ENCODE results near the gene MYOG.

MYOG gene

DNA sequence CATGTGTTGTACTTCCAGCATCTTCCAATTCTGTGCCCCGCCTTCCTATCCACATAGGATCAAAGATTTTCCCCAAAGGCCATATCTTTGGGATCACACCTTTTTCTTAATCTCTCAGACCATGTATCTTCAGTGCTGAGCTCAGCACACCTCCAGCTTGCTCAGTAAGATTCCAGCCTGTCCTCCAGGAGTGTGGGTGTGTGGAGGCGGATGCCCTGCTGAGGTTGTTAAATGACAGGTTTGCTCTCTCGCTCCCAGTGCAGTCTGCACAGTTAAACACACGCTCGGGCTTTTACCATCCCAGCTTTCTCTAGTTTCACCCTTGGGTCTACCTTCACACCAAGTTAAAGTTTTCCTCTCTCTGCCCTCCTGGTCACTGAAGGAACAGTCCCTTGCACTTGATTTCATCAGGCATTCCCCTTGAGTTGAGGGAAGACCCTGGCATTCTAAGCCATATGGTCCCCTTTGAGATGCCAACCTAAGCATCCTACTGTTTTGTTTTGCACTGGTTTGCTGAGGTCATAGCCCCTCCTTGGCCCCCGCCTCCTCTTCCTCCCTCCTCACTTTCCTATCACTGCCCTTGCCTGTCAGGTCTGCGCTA is 13.7 kb downstream of the MYOG start:
- no peak for DNase-seq (ENCODE audit: low spot score)

DNA sequence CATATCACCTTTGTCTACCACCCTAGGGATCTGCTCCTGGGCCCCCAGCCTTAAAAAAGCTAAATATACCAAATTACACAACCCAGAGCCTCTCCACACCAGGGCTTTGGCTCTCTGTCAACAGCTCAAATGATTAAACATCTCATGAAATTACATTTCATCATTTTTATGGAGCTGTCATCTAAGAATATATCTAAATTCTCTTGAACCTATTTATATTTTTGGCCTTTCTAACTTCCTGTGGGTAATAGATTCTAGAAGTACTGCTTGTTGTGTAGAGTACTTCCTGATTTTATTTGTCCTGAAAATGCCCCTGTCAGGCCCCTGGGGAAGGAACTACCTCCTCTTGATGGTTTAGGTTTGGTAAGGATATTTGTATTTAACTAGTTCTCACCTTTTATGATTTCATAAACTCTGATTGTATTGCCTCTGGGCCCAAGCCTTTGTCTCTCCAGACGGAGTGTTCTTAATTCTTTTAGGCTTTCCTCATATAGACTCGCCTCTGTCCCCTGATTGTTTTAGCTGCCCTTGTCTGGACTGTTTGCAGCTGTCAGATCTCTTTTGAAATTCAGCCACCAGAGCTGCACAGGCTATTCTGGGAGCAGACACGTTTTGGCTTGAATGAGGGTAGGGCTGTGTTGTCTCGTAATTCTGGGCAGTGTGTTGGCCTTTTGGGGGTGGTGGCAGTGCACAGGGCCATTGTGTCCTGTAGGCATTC is 16.6 kb downstream of the MYOG start:
- DNase-seq (ENCODE audit: low spot score) = no peak

DNA sequence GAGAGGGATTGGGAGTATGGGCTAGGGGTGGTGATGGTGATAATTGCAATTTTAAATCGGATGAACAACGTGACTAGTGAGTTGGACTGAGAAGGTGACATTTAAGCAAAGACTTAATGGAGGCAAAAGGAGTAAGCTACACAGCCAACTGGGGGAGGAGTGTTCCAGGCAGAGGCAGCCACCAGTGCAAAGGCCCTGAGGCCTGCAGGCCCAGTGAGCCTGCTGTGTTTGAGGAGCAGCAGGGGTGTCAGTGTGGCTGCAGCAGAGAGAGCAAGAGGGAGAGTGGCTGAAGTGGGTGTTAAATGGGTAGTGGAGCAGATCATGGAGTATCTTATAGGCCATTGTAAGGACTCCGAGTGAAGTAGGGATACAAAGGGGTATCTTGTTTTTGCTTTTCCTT is 18.8 kb downstream of the MYOG start:
- DNase-seq (ENCODE audit: low spot score) = no peak

DNA sequence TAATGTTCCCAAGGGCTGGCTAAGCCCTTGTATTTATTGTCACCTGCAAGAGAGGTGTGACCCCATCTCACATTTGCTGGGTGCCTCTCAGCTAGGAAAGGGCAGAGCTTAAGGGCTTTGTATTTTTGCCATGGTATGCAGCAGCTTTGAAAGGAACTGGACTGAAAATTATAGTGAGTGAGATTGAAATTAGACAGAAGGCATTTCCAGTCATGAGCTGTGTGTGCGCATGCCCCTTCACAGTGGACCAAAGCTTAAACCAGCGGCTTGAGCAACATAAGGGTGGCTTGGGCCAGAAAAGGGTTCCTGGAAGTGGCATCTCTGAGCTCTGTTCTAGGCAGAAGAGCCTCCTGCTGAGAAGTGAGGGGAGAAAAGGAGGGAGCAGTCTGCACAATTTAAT is 19.8 kb downstream of the MYOG start:
- DNase-seq (ENCODE audit: low spot score) = no peak

DNA sequence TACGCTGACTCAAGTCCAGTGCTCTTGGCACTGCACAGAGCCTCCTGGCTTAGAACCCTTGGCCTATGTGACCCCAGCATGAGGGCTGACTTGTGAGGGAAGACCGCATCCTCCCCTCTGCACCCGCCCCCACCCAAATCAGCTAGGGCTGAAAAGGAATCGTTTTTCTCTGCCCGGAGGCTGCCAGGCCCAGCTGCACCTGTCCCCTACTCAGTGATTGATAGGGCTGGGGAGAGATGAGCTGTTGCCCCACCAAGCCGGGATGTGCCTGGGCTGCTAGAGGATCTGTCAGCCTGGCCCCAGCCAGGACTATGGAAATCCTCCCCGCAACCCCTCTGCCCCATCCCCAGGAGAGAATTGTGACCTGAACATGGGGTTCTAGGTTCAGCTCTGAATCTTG is 20.6 kb downstream of the MYOG start:
- DNase-seq (ENCODE audit: low spot score) = no peak

DNA sequence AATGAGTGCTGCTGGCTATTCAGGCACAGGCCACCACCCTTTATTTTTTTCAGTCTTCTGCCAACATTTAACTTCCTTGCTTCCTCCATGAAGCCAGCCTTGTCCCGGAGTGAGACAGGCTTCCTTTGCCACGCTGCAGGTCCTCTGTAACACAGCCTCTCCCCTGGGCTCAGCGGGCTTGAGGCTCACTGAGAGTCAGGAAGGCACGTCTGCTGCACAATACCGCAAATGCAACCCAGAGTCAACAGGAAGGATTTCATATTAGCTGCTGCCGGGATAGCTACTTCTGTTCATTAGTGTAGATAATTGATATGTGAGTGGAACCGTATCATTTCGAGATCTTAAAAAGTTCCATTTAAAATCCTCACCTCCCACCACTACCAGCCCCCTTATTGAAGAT is 22.5 kb downstream of the MYOG start:
- DNase-seq (ENCODE audit: low spot score) = no peak

DNA sequence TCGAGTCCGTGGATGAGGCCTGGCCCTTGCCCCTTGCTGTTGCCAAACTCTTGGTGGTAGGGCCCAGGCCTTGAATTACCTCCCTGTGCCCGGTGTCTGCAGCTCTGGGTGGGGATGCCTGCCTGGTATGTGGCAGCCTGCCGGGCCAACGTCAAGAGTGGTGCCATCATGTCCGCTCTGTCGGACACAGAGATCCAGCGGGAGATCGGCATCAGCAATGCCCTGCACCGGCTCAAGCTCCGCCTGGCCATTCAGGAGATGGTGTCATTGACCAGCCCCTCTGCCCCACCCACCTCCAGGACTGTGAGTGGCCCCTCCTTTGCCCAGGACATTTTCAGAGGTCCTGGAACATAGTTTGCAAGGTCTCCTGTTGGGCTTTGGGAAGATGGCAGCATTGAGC is 25.7 kb downstream of the MYOG start:
- no peak for DNase-seq (ENCODE audit: low spot score)

DNA sequence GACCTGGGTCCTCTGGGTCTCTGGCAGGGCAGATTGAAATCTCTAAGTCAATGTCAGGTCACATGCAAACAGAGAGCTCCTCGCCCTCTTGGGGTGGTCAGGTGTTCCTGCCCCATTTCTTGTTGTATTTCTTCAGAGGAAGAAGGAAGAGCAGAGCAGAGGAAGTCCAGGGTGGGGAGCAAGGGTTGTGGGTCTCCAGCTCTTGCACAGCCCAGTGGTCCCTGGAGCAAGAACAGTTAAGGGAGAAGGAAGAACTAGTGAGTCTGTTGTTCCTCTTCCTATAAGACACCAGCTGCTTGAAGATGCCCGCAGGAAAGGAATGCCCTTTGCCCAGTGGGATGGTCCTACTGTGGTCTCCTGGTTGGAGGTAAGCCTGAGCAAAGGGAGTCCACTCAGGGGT is 26.3 kb downstream of the MYOG start:
- no peak for DNase-seq (ENCODE audit: low spot score)

DNA sequence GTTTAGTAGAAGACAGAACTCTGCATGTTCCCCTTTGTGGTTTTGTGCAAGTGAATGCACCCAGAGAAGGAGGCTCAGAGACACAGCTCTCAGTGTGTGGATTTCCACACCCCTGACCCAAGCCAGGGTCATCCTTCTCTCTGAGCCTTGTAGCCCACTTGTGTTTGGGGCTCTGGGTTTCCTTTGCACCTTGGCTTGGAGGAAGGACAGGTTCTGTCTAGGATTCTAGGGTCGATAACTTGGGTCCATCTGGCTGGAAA is 27.2 kb downstream of the MYOG start:
- DNase-seq (ENCODE audit: low spot score) = no peak

DNA sequence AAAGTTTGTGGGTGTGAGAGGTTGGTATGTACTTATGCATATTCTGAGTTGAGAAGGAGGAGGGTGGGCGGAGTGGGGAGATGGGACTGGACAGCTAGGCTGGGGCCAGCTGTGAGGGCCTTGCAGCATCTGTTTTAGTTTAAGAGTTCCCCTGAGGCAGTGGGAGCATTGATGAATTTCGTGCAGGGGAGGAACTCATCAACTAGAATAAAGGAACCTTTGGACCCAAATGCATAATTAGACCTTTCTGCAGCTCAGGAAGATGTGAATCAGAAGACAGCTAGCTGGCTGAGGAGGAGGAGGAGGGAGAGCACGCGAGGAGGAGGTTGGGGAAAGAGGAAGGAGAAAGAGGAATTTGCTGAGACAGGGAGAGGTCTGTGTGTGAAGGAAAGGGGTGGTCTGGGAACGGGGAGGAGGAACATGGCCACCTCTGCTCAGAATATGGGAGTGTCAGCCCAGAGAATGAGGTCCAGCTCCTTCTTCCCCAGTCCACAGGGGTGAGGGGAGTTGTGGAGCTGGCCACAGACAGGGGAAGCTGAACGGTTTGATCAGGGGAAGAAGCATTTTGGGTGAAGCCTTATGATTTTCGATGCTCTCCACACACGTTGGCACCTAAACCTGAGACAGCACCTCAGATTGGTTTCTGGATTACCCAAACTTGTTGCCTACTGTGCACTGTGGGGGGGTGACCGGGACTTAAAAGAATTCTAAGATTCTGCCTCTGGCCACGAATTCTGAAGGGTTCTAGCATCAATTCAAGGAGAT is 27.7 kb downstream of the MYOG start:
- no peak for DNase-seq (ENCODE audit: low spot score)

DNA sequence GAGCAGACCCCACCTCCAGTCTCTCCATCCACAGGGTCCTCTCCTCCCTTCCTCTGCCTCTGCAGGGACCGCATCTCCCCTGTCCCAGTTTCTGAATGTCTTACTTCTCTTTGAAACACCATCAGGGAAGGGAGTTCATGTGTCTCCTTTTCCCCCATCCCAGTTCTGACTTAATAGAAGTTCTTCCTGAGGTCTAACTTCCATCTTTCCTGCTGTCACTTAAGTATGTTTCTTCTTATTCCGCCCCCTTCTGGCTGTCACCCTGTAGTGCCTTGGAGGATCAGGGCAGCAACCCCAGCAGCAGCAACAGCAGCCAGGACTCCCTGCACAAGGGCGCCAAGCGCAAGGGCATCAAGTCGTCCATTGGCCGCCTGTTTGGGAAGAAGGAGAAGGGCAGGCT is 29.3 kb downstream of the MYOG start:
- DNase-seq (ENCODE audit: low spot score) = no peak

DNA sequence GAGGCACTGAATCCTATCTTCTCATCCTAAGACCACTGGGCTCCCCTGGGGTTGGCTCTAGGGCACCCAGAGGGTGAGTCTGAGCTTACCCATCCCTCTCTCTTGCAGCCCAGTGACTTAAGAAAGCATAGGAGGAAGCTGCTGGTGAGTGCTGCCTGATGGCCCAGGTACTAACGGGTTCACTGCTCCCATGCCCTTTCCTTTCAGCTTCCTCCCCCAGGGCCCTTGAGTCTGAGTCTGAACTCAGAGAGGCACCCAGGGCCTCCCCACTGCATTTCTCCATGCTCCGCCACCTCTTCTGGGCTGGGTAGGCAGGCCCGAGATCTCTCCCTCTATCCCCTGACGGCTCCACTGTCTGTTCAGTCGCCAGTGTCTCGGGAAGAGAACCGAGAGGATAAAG is 29.8 kb downstream of the MYOG start:
- no peak for DNase-seq (ENCODE audit: low spot score)

DNA sequence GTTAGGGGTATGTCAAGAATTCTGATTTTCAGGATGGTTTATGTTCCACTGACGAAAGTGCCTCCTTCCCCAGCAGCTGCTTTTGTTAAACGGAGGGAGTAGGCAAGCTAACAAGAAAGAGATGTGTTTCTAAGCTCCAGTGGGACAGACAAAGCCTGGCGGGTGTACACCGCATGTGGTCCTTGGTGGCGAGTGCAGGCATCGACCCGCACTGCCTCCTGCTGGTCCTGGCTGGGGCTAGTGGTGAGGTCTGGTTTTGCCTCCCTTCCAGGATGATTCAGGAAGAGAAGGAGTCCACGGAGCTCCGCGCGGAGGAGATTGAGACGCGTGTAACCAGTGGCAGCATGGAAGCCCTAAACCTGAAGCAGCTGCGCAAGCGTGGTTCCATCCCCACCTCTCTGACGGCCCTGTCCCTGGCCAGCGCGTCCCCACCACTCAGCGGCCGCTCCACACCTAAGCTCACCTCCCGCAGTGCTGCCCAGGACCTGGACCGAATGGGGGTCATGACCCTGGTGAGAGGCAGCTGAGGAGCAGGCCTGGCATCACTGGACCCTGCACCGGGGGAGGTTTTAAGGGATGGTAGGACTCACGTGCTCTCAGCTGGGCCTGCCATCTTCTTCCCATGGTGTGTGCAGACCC is 30.5 kb downstream of the MYOG start:
- no peak for DNase-seq (ENCODE audit: low spot score)

DNA sequence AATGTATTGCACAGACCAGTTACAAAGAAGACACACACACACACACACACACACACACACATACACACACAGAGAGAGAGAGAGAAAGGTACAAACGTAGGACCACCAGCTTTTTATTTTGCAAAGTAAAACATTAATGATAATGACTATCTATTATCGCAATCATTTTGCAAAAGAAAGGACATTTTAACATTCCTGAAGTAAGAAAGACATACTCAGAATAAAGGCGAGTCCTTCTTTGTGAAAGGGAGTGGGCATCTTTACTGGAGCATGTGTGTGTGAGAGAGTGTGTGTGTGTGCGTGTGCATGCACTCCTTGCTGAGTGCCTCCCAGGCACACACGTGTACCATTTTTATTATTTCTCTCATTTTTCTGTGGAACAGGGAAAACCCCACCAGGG is 31.2 kb downstream of the MYOG start:
- no peak for DNase-seq (ENCODE audit: low spot score)

DNA sequence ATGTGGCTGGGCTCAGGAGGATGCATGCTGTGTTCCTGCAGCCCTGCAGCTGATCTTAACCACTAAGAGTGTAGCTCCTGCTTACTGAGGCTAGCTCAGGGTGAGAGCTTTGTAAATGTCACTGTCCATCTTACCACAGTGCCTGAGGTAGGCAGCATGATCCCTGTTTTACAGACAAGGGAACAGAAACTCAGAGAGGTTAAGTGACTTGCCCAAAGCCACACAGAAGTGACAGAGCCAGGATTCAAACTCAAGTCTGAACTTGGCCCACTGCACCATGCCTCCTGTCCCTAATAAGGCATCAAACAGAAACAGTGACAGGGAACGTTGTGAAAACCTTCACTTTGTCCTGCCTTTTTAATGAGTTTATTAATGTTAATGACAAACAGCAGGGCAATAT is 31.6 kb downstream of the MYOG start:
- no peak for DNase-seq (ENCODE audit: low spot score)

DNA sequence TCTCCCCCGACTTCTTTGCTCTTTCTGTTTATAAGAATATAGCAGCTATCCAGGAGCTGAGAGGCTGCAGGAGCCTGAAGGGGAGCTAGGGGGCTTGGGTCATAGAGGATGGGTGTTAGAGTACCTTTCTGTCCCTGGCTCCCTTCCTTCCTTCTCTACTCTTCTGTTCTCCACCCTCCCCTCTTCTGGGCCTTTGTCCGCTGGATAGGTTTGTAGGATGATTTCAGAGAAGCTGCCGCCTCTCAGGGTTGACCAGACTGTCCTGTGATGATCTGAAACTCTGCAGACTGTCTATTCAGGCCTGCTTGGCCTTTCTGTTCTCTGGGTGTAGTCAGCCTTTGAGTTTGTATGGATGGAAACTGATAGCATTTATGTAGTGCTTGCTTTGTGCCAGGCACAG is 33.2 kb downstream of the MYOG start:
- DNase-seq (ENCODE audit: low spot score) = no peak

DNA sequence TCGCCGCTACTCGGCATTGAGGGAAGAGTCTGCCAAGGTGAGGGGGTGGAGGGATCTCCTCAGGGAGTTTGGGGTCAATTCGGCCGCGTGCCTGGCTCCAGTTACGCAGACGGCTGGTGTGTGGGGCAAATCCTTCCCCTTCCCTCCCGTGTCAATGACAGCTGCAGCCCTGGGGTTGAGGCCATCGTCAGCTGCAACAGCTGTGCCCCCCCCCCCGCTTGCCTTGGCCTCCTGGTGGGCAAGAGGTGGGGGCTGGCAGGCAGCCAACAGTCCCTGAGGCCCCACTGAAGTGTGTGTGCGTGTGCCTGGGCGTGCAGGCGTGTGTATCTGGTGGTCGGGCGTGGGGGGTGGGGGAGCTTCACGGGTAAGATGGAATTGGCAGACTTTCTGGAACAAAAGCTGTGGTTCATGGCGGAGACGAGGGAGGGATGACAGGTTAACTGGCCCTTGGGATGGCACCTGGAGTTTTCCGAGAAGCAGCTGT is 33.9 kb downstream of the MYOG start:
- no peak for DNase-seq (ENCODE audit: low spot score)

DNA sequence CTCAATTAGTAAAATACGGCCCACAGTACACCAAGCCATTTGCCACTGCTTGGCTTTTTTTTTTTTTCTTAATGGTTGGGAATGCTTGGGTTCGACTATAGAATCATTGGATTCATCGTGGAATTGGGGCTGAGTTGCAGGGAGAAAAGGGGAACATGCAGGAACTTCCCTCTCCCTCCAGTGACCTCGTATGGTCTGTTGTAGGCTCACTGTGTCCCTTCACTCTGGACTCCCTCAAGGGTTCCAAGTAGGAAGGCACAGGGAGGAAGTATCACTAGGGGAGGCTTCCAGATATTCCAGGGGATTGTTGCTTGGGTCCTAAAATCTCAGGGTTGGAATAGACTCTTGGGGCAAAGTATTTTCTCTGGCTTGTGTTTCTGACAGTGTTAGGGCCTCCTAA is 35.0 kb downstream of the MYOG start:
- no peak for DNase-seq (ENCODE audit: low spot score)

DNA sequence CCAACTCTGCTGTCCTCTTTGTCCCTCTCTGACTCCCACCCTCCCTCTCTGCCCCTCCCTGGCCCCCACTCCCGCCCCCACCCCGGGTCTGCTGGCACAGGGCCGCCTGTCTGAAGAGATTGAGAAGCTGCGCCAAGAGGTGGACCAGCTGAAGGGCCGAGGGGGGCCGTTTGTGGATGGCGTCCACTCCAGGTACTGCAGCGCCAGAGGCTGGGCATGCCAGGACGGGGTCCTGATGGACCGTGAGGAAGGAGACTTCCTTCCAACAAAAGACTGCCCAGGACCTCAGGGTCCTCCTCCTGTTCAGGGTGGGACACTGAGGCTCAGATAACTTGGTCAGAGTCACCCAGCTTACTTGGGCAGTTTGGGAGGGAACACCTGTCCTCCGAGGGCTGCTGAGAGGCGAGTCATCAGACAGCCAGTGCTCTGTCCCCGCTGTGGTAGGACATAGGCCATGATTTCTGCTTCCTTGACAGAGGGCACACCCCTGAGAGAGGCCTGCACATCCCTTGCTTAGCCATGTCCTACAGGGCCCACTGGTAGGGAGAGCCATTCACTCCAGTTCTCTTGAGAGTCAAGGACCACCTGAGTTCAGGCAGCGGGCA is 36.1 kb downstream of the MYOG start:
- no peak for DNase-seq (ENCODE audit: low spot score)

DNA sequence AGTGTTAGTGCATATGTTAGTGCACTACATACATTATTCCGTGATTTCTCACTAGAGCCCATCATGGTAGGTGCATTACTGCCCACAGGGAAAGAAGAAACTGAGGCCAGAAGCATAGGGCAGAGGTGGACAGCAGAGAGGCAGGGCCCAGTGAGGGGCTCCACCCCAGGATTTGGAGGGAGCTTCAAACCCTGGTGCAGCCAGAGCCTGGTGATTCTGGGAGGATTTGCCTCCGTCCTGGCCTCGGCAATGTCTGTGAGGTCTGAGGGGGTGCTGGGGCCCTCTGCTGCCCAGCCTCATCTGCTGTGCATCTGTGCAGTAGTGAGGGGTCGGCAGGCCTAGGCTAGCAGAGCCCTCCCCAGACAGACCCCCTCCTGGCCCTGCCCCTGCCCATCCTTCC is 36.7 kb downstream of the MYOG start:
- DNase-seq (ENCODE audit: low spot score) = no peak

DNA sequence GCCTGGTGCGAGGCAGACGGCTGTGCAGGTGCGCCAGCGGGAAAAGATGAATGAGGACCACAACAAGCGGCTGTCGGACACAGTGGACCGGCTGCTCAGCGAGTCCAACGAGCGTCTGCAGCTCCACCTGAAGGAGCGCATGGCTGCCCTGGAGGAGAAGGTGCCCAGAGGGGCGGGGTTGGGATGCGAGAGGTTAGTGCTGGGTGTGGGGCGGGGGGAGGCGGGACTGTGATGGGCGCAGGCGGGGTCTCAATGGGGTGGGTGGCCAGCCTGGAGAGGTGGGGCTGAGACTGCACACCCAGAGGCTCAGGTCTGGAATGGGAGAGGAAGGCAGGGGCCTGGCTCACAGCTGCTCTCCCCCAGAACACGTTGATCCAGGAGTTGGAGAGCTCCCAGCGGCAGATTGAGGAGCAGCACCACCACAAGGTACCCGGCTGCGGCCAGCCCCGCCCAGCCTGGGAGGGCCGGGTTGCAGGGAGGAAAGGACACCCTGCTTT is 37.2 kb downstream of the MYOG start:
- DNase-seq (ENCODE audit: low spot score) = no peak

DNA sequence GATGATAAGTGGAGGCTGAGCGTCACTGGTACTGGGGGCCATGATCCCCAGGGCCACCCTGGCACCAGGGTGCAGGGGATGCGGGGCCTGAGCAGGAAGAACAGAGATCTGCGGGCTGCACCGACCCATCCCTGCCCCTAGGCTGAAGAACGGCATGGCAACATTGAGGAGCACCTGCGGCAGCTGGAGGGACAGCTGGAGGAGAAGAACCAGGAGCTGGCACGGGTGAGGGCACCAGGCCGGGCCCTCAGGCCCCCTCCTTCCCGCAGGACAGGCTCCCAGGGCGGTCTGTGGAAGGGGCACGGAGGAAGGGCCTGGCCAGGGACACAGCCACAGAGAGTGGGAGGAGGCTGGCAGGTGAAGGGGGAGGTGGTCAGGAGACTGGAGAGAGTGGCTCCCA is 37.7 kb downstream of the MYOG start:
- no peak for DNase-seq (ENCODE audit: low spot score)
